Ovary (tissue), 9 donors: ENCODE measurements around the gene DHH. TPM values are rescaled to one million over a fixed set of nuclear protein-coding genes. Genes with fewer than 3 reads are reported as not detected.

Experiments
- DNase-seq, 5 donors: peaks; one replicate each; pipeline ENCODE4 v3.0.0-alpha.2; 2019 to 2020
- H3K27ac ChIP-seq, 2 donors: fragments of 200-600 bp; one replicate each; pipeline versions ENCODE4 v1.5.1 to v1.8.0; 2019 to 2022
- H3K27me3 ChIP-seq: fragments of 200-600 bp; one replicate; pipeline ENCODE4 v1.8.0; 2022
- H3K36me3 ChIP-seq: fragments of 200-600 bp; sonication (generic); one replicate; pipeline ENCODE4 v1.5.1; 2019
- H3K4me1 ChIP-seq: one replicate; pipeline ENCODE4 v1.8.1; 2013; ENCODE audit warnings: mild to moderate bottlenecking, moderate library complexity; ENCODE audit not compliant: insufficient read depth
- H3K4me3 ChIP-seq: fragments of 200-600 bp; sonication (generic); one replicate; pipeline ENCODE4 v1.5.1; 2017
- H3K9me3 ChIP-seq, 2 donors: fragments of 200-600 bp in 1 of 2; sonication (generic) in 1 of 2; one replicate each; pipeline versions ENCODE4 v1.5.1 to v1.8.1; 2013 to 2019; ENCODE audit warnings: mild to moderate bottlenecking in 1 of 2, moderate library complexity in 1 of 2
- CTCF ChIP-seq, 3 donors: fragments of 450-650 bp in 2 of 3; fragments of 200-600 bp in 1 of 3; IDR thresholded peaks; one replicate each; pipeline versions ENCODE4 v1.5.1 to v1.8.0; 2016 to 2022; ENCODE audit warnings: antibody characterized with exemption in 3 of 3, mild to moderate bottlenecking in 1 of 3
- EP300 ChIP-seq: sonication (generic); formaldehyde crosslinking; IDR thresholded peaks from one replicate; pipeline ENCODE4 v1.6.1; 2017; ENCODE audit warnings: antibody characterized with exemption
- POLR2A ChIP-seq: fragments of 450-650 bp; IDR thresholded peaks from one replicate; pipeline ENCODE4 v1.6.1; 2017; ENCODE audit warnings: antibody characterized with exemption, mild to moderate bottlenecking, moderate library complexity
- WGBS, 3 donors: extraction: QIAGEN DNeasy Blood & Tissue Kit in 1 of 3; methylation state at CpG; one replicate each; pipeline versions ENCODE4 v1.1.5 to v1.1.7; 2013 to 2017; 5-methylcytosine and 5-hydroxymethylcytosine counted together
- intact Hi-C, 4 donors: fragments of 100-400 bp; cut with DNase I; formaldehyde crosslinking; loops; one replicate each; pipeline versions ENCODE4 v1.11.0 to v1.15.1; 2022 to 2023
- polyA plus RNA-seq, 2 donors: library from polyadenylated mRNA; stranded (reverse); fragments of 200-250 nt in 1 of 2; fragments of 350-450 nt in 1 of 2; fragmentation: Illumina TruSeq in 1 of 2; extraction: RNeasy Lipid Tissue Mini Kit (QIAGEN cat#74804) in 1 of 2; gene quantifications; one replicate each; pipeline ENCODE4 v1.2.3, GENCODE V29; 2013 to 2014
- small RNA-seq: library from RNA; depleted of rRNA; stranded (forward); fragments of <200 nt; gene quantifications from one replicate; pipeline ENCODE3, GENCODE V24; 2016
- total RNA-seq, 7 donors: library from RNA; depleted of rRNA in 2 of 7; stranded (reverse); fragments of >200 nt in 2 of 7; fragmentation: NEBNext Ultra II Directional in 3 of 7; extraction: Animal tissue kit (Norgen Biotek cat#: 25700) in 3 of 7; gene quantifications; one replicate each; pipeline versions ENCODE4 v1.1.0 to v1.2.4, GENCODE V29; 2016 to 2023
- donor health status: DM: no; HTN: no; CAD: no; lungs with moderate emphysema.
- donor health status: DM: no; HTN: no; CAD: no.
- donor health status: Bipolar disorder and iron deficiency.
- donor health status: DM: yes; HTN: yes; CAD: no.
- donor health status: DM: no; HTN: no; CAD: no.
- donor health status: DM: yes; HTN: yes; CAD: no.

DHH gene
- total and polyA plus RNA-seq, 9 donors: 0.20 to 1.4 (median 0.72) TPM

GRCh38 chr12:49037111-49037946 lies 57.3 kb downstream of the DHH start:
- Histone ChIP-seq H3K27me3 (no peaks in the 10 kb centered on the region), H3K4me3 (no peak overlapping the region), H3K27ac (no peak overlapping the region), H3K36me3 (no peaks in the 10 kb centered on the region), H3K9me3 (no peaks in the 10 kb centered on the region), H3K4me1 (no peaks in the 10 kb centered on the region)
- intact Hi-C loops: no loop called here
- DNase-seq: peak in 3 of 5 donors; percentile 19 to 41 (median 35)
- WGBS, 3 donors: 87 to 92% (median 89%) methylated on average over 9 of the region's 9 CpGs
- TF ChIP-seq EP300 (no peak), CTCF (IDR thresholded peaks at IDR 0.05) (no peak), POLR2A (no peak)

Small RNA genes lying within 50 kb of the gene (small RNA-seq; reads per million reads assigned to genes)
- not detected for gene RF00019

Other genes with a start within 250 kb of the DHH start
- gene DDX23, start 242.6 kb downstream of the DHH start, total RNA-seq: 10 to 100 TPM; 48.0 to 82.2 (median 70.5) TPM
- 100 to 1,000 TPM in 1 of 2 donors, 10 to 100 TPM in 1; 60.0 to 108 TPM for gene DDX23, start 242.6 kb downstream of the DHH start, polyA plus RNA-seq
- 1 to 10 TPM in 1 of 7 donors, under 1 TPM in 6; 0.23 to 3.8 (median 0.38) TPM for gene RND1, start 228.9 kb downstream of the DHH start, total RNA-seq
- gene RND1, start 228.9 kb downstream of the DHH start, polyA plus RNA-seq: 1 to 10 TPM; 1.2 to 2.1 TPM
- gene FKBP11, start 169.3 kb downstream of the DHH start, total RNA-seq: 10 to 100 TPM in 6 of 7 donors, 1 to 10 TPM in 1; 6.6 to 25.1 (median 14.7) TPM
- 10 to 100 TPM; 15.8 to 40.9 TPM for gene FKBP11, start 169.3 kb downstream of the DHH start, polyA plus RNA-seq
- gene ARF3, start 137.3 kb downstream of the DHH start, total RNA-seq: 100 to 1,000 TPM in 4 of 7 donors, 10 to 100 TPM in 3; 25.5 to 123 (median 100) TPM
- 100 to 1,000 TPM in 1 of 2 donors, 10 to 100 TPM in 1; 59.0 to 243 TPM for gene ARF3, start 137.3 kb downstream of the DHH start, polyA plus RNA-seq
- gene WNT10B, start 123.1 kb downstream of the DHH start, total RNA-seq: under 1 TPM in 1 of 7 donors, not detected in 6; 0.24 TPM
- under 1 TPM; 0.19 to 0.97 TPM for gene WNT10B, start 123.1 kb downstream of the DHH start, polyA plus RNA-seq
- gene WNT1, start 116.5 kb downstream of the DHH start, total RNA-seq: not detected
- not detected for gene WNT1, start 116.5 kb downstream of the DHH start, polyA plus RNA-seq
- gene DDN, start 95.4 kb downstream of the DHH start, total RNA-seq: under 1 TPM in 1 of 7 donors, not detected in 6; 0.05 TPM
- gene DDN, start 95.4 kb downstream of the DHH start, polyA plus RNA-seq: under 1 TPM; 0.04 to 0.28 TPM
- gene PRKAG1, start 76.0 kb downstream of the DHH start, total RNA-seq: 10 to 100 TPM; 25.6 to 58.2 (median 35.8) TPM
- 10 to 100 TPM; 38.3 to 98.5 TPM for gene PRKAG1, start 76.0 kb downstream of the DHH start, polyA plus RNA-seq
- 10 to 100 TPM; 28.3 to 97.0 (median 79.1) TPM for gene KMT2D, start 34.0 kb downstream of the DHH start, total RNA-seq
- 10 to 100 TPM; 35.5 to 51.8 TPM for gene KMT2D, start 34.0 kb downstream of the DHH start, polyA plus RNA-seq
- under 1 TPM in 5 of 7 donors, not detected in 2; 0.18 to 0.60 (median 0.34) TPM for gene RHEBL1, start 24.8 kb downstream of the DHH start, total RNA-seq
- 1 to 10 TPM in 1 of 2 donors, under 1 TPM in 1; 1.00 to 1.2 TPM for gene RHEBL1, start 24.8 kb downstream of the DHH start, polyA plus RNA-seq
- 10 to 100 TPM; 66.3 to 95.8 (median 69.5) TPM for gene LMBR1L, start 16.0 kb upstream of the DHH start, total RNA-seq
- gene LMBR1L, start 16.0 kb upstream of the DHH start, polyA plus RNA-seq: 10 to 100 TPM; 63.8 to 65.7 TPM
- 100 to 1,000 TPM; 326 to 647 (median 340) TPM for gene TUBA1B, start 36.6 kb upstream of the DHH start, total RNA-seq
- gene TUBA1B, start 36.6 kb upstream of the DHH start, polyA plus RNA-seq: 100 to 1,000 TPM; 281 to 705 TPM
- 100 to 1,000 TPM; 140 to 247 (median 184) TPM for gene TUBA1A, start 94.3 kb upstream of the DHH start, total RNA-seq
- gene TUBA1A, start 94.3 kb upstream of the DHH start, polyA plus RNA-seq: 100 to 1,000 TPM; 214 to 535 TPM
- 100 to 1,000 TPM in 4 of 7 donors, 10 to 100 TPM in 3; 51.9 to 122 (median 101) TPM for gene TUBA1C, start 170.3 kb upstream of the DHH start, total RNA-seq
- gene TUBA1C, start 170.3 kb upstream of the DHH start, polyA plus RNA-seq: 100 to 1,000 TPM in 1 of 2 donors, 10 to 100 TPM in 1; 81.0 to 179 TPM
- 1 to 10 TPM in 2 of 7 donors, under 1 TPM in 5; 0.15 to 1.8 (median 0.34) TPM for gene PRPH, start 200.3 kb upstream of the DHH start, total RNA-seq
- 1 to 10 TPM in 1 of 2 donors, under 1 TPM in 1; 0.33 to 1.4 TPM for gene PRPH, start 200.3 kb upstream of the DHH start, polyA plus RNA-seq
- 1 to 10 TPM in 3 of 7 donors, under 1 TPM in 3, not detected in 1; 0.36 to 1.6 (median 0.89) TPM for gene TROAP, start 228.5 kb upstream of the DHH start, total RNA-seq
- gene TROAP, start 228.5 kb upstream of the DHH start, polyA plus RNA-seq: under 1 TPM; 0.40 to 0.92 TPM
- not detected for gene C1QL4, start 242.4 kb upstream of the DHH start, total RNA-seq
- gene C1QL4, start 242.4 kb upstream of the DHH start, polyA plus RNA-seq: not detected